Measurements from ENCODE around the gene FGF2. TPM values are rescaled to one million over a fixed set of nuclear protein-coding genes. Genes with fewer than 3 reads are reported as not detected.
"Not testable (repeated sequence)": the region's sequence is repeated elsewhere in the genome, so short reads cannot be mapped to it uniquely, and the experiment has no call there.

The FGF2 gene
- total RNA-seq, 1 donor: 86.5 TPM

- TF ChIP-seq CTCF (IDR thresholded peaks at IDR 0.05; ENCODE audit: extremely low read depth, low read depth, low read length): no peak
- DNase-seq (ENCODE audit: insufficient read length, low spot score, missing footprints): no peak
- Histone ChIP-seq H3K79me2 (ENCODE audit: insufficient read depth, low read length) (no peaks in the 10 kb centered on the region), H3K4me2 (ENCODE audit: insufficient read depth, low read length) (no peak overlapping the region), H4K20me1 (ENCODE audit: insufficient read depth, low read length) (no peaks in the 10 kb centered on the region), H3K36me3 (ENCODE audit: insufficient read depth, low read length) (no peaks in the 10 kb centered on the region), H3K4me1 (ENCODE audit: insufficient read depth, low read length) (peaks cover 8% of the 10 kb centered on the region), H3K27ac (ENCODE audit: low read depth, low read length) (no peak overlapping the region), H3K4me3 (ENCODE audit: insufficient read depth, low read length) (no peak overlapping the region), H3K27me3 (ENCODE audit: insufficient read depth, low read length) (no peaks in the 10 kb centered on the region), H2AFZ (ENCODE audit: low read length) (peak overlapping the region; percentile 40), H3K9me3 (ENCODE audit: low read depth, low read length) (no peaks in the 10 kb centered on the region)
Measured at GRCh38 chr4:122806981-122807679, 19.5 kb upstream of the FGF2 start.

GRCh38 chr4:122810669-122811068 lies 16.0 kb upstream of the FGF2 start:
- H4K20me1 ChIP-seq (ENCODE audit: insufficient read depth, low read length): no peaks in the 10 kb centered on the region
- peak overlapping the region; percentile 32 for H3K4me2 ChIP-seq (ENCODE audit: insufficient read depth, low read length)
- H3K36me3 ChIP-seq (ENCODE audit: insufficient read depth, low read length): no peaks in the 10 kb centered on the region
- H3K27ac ChIP-seq (ENCODE audit: low read depth, low read length): no peak overlapping the region
- peak; percentile 68 for DNase-seq (ENCODE audit: insufficient read length, low spot score, missing footprints)
- H3K27me3 ChIP-seq (ENCODE audit: insufficient read depth, low read length): no peaks in the 10 kb centered on the region
- no peak overlapping the region for H3K4me3 ChIP-seq (ENCODE audit: insufficient read depth, low read length)
- H2AFZ ChIP-seq (ENCODE audit: low read length): peak overlapping the region; percentile 74
- H3K9me3 ChIP-seq (ENCODE audit: low read depth, low read length): no peaks in the 10 kb centered on the region
- peaks cover 8% of the 10 kb centered on the region for H3K4me1 ChIP-seq (ENCODE audit: insufficient read depth, low read length)
- H3K79me2 ChIP-seq (ENCODE audit: insufficient read depth, low read length): no peaks in the 10 kb centered on the region
- no peak for TF ChIP-seq CTCF (IDR thresholded peaks at IDR 0.05; ENCODE audit: extremely low read depth, low read depth, low read length)

GRCh38 chr4:122811781-122812180 lies 14.8 kb upstream of the FGF2 start:
- not testable (repeated sequence) for H4K20me1 ChIP-seq (ENCODE audit: insufficient read depth, low read length); H3K4me3 ChIP-seq (ENCODE audit: insufficient read depth, low read length); H3K79me2 ChIP-seq (ENCODE audit: insufficient read depth, low read length); DNase-seq (ENCODE audit: insufficient read length, low spot score, missing footprints); H3K36me3 ChIP-seq (ENCODE audit: insufficient read depth, low read length); H2AFZ ChIP-seq (ENCODE audit: low read length); H3K27me3 ChIP-seq (ENCODE audit: insufficient read depth, low read length); H3K9me3 ChIP-seq (ENCODE audit: low read depth, low read length); H3K4me2 ChIP-seq (ENCODE audit: insufficient read depth, low read length); H3K27ac ChIP-seq (ENCODE audit: low read depth, low read length); H3K4me1 ChIP-seq (ENCODE audit: insufficient read depth, low read length)

- H3K4me2 ChIP-seq (ENCODE audit: insufficient read depth, low read length); H3K4me1 ChIP-seq (ENCODE audit: insufficient read depth, low read length); H3K27me3 ChIP-seq (ENCODE audit: insufficient read depth, low read length); H3K4me3 ChIP-seq (ENCODE audit: insufficient read depth, low read length); H3K36me3 ChIP-seq (ENCODE audit: insufficient read depth, low read length); H3K9me3 ChIP-seq (ENCODE audit: low read depth, low read length); H3K27ac ChIP-seq (ENCODE audit: low read depth, low read length); H3K79me2 ChIP-seq (ENCODE audit: insufficient read depth, low read length); DNase-seq (ENCODE audit: insufficient read length, low spot score, missing footprints); H4K20me1 ChIP-seq (ENCODE audit: insufficient read depth, low read length); H2AFZ ChIP-seq (ENCODE audit: low read length): not testable (repeated sequence)
Measured at GRCh38 chr4:122812823-122813222, 13.8 kb upstream of the FGF2 start.

- Histone ChIP-seq H3K4me3 (ENCODE audit: insufficient read depth, low read length) (no peak overlapping the region), H3K4me2 (ENCODE audit: insufficient read depth, low read length) (no peak overlapping the region), H3K27ac (ENCODE audit: low read depth, low read length) (no peak overlapping the region), H3K79me2 (ENCODE audit: insufficient read depth, low read length) (no peaks in the 10 kb centered on the region), H3K9me3 (ENCODE audit: low read depth, low read length) (no peaks in the 10 kb centered on the region), H3K36me3 (ENCODE audit: insufficient read depth, low read length) (no peaks in the 10 kb centered on the region), H4K20me1 (ENCODE audit: insufficient read depth, low read length) (no peaks in the 10 kb centered on the region), H2AFZ (ENCODE audit: low read length) (no peak overlapping the region), H3K27me3 (ENCODE audit: insufficient read depth, low read length) (no peaks in the 10 kb centered on the region), H3K4me1 (ENCODE audit: insufficient read depth, low read length) (peaks cover 4% of the 10 kb centered on the region)
- no peak for DNase-seq (ENCODE audit: insufficient read length, low spot score, missing footprints)
- no peak for TF ChIP-seq CTCF (IDR thresholded peaks at IDR 0.05; ENCODE audit: extremely low read depth, low read depth, low read length)
Measured at GRCh38 chr4:122814426-122814825, 12.2 kb upstream of the FGF2 start.
